Loucy (cell line): ENCODE measurements around the gene TCF19.
"Not testable (repeated sequence)": the region's sequence is repeated elsewhere in the genome, so short reads cannot be mapped to it uniquely, and the experiment has no call there.

Experiments
- H2AFZ ChIP-seq: fragments of 200-600 bp; sonication (generic); 2 replicates; pipeline ENCODE4 v1.6.0; 2016; ENCODE audit warnings: antibody characterized with exemption, mild to moderate bottlenecking, low read length, moderate library complexity
- H3F3A ChIP-seq: fragments of 200-600 bp; 2 replicates; pipeline ENCODE4 v1.6.0; 2016; ENCODE audit warnings: antibody characterized with exemption, low read depth, mild to moderate bottlenecking
- H3K27me3 ChIP-seq: fragments of 200-600 bp; sonication (generic); 2 replicates; pipeline ENCODE4 v1.6.1; 2014; ENCODE audit warnings: low read length, mild to moderate bottlenecking; ENCODE audit not compliant: insufficient read depth, poor library complexity, severe bottlenecking
- H3K36me3 ChIP-seq: fragments of 200-600 bp; sonication (generic); 2 replicates; pipeline ENCODE4 v1.6.1; 2016; ENCODE audit warnings: low read length; ENCODE audit not compliant: insufficient read depth
- H3K4me1 ChIP-seq: fragments of 200-600 bp; sonication (generic); 2 replicates; pipeline ENCODE4 v1.5.1; 2014; ENCODE audit warnings: low read length, mild to moderate bottlenecking; ENCODE audit not compliant: insufficient read depth, poor library complexity, severe bottlenecking
- H3K4me2 ChIP-seq: fragments of 200-600 bp; sonication (generic); 2 replicates; pipeline ENCODE4 v1.6.0; 2014; ENCODE audit warnings: antibody characterized with exemption, low read length, low read depth, mild to moderate bottlenecking; ENCODE audit not compliant: poor library complexity, severe bottlenecking
- H3K4me3 ChIP-seq: fragments of 200-600 bp; sonication (generic); 2 replicates; pipeline ENCODE4 v1.5.1; 2014; ENCODE audit warnings: low read length, mild to moderate bottlenecking, mixed read lengths; ENCODE audit not compliant: poor library complexity, severe bottlenecking
- H3K79me2 ChIP-seq: fragments of 200-600 bp; sonication (generic); 2 replicates; pipeline ENCODE4 v1.6.1; 2014; ENCODE audit warnings: low read length; ENCODE audit not compliant: insufficient read depth
- H3K9ac ChIP-seq: fragments of 200-600 bp; sonication (generic); 2 replicates; pipeline ENCODE4 v1.6.0; 2014; ENCODE audit warnings: mild to moderate bottlenecking, low read depth, low read length, moderate library complexity; ENCODE audit not compliant: poor library complexity, severe bottlenecking
- H3K9me2 ChIP-seq: fragments of 200-600 bp; sonication (generic); replicated peaks from 2 replicates; pipeline ENCODE4 v1.6.1; 2016; ENCODE audit warnings: low read depth, low read length, mixed read lengths
- H3K9me3 ChIP-seq: fragments of 200-600 bp; sonication (generic); 2 replicates; pipeline ENCODE4 v1.6.1; 2014; ENCODE audit warnings: mild to moderate bottlenecking, antibody characterized with exemption, low read length, low read depth; ENCODE audit not compliant: insufficient read depth
- H4K20me1 ChIP-seq: fragments of 200-600 bp; sonication (generic); 2 replicates; pipeline ENCODE4 v1.6.0; 2014; ENCODE audit warnings: antibody characterized with exemption, low read length, mild to moderate bottlenecking; ENCODE audit not compliant: insufficient read depth, poor library complexity, severe bottlenecking
- CTCF ChIP-seq: fragments of 200-600 bp; sonication (generic); conservative IDR thresholded peaks from 2 replicates; pipeline ENCODE4 v1.5.1; 2014; ENCODE audit warnings: mild to moderate bottlenecking, antibody characterized with exemption, low read length
- EZH2phosphoT487 ChIP-seq: fragments of 200-600 bp; IDR thresholded peaks from 2 replicates; pipeline ENCODE4 v1.6.1; 2018; ENCODE audit warnings: antibody characterized with exemption, mild to moderate bottlenecking, moderate library complexity, borderline replicate concordance

TCF19 gene

GRCh38 chr6:31163922-31164321 lies 5.5 kb downstream of the TCF19 start:
- Histone ChIP-seq H3K9ac (no peak overlapping the region), H3K4me2 (no peak overlapping the region), H3K9me2 (no peaks in the 10 kb centered on the region), H3K27me3 (no peaks in the 10 kb centered on the region), H3K36me3 (no peaks in the 10 kb centered on the region; the same call in 1 of the 2 replicates), H3F3A (no peaks in the 10 kb centered on the region), H2AFZ (no peak overlapping the region), H3K9me3 (no peaks in the 10 kb centered on the region), H3K4me1 (peaks cover 32% of the 10 kb centered on the region), H3K79me2 (peaks cover 41% of the 10 kb centered on the region), H3K4me3 (no peak overlapping the region), H4K20me1 (peaks cover 7% of the 10 kb centered on the region)
- TF ChIP-seq EZH2phosphoT487 (no peak), CTCF (no peak)

- not testable (repeated sequence) for H4K20me1 ChIP-seq, H2AFZ ChIP-seq, H3K9me2 ChIP-seq, H3K4me2 ChIP-seq, H3K9ac ChIP-seq, H3K27me3 ChIP-seq, H3F3A ChIP-seq, H3K9me3 ChIP-seq, H3K36me3 ChIP-seq, H3K4me3 ChIP-seq
- Histone ChIP-seq H3K79me2 (peaks cover 34% of the 10 kb centered on the region), H3K4me1 (peaks cover 29% of the 10 kb centered on the region)
Measured at GRCh38 chr6:31164475-31165063, 6.2 kb downstream of the TCF19 start.

- not testable (repeated sequence) for H3K36me3 ChIP-seq, H3K4me3 ChIP-seq, H3F3A ChIP-seq
Measured at GRCh38 chr6:31165064-31165832, 6.9 kb downstream of the TCF19 start.

GRCh38 chr6:31165986-31166385 lies 7.6 kb downstream of the TCF19 start:
- no peak for TF ChIP-seq CTCF
- H3K4me3 ChIP-seq: no peak overlapping the region
- no peaks in the 10 kb centered on the region for H3K9me3 ChIP-seq
- H3K4me2 ChIP-seq: no peak overlapping the region
- H3K27me3 ChIP-seq: no peaks in the 10 kb centered on the region
- H4K20me1 ChIP-seq: no peaks in the 10 kb centered on the region
- H3K79me2 ChIP-seq: peaks cover 20% of the 10 kb centered on the region
- no peak overlapping the region for H3K9ac ChIP-seq
- no peaks in the 10 kb centered on the region for H3K9me2 ChIP-seq
- H3K4me1 ChIP-seq: peaks cover 22% of the 10 kb centered on the region
- no peak overlapping the region for H2AFZ ChIP-seq
- no peaks in the 10 kb centered on the region for H3F3A ChIP-seq
- H3K36me3 ChIP-seq: no peaks in the 10 kb centered on the region; the same call in 1 of the 2 replicates

More at GRCh38 chr6:31165064-31165832, 6.9 kb downstream of the TCF19 start:
- not testable (repeated sequence) for H3K27me3 ChIP-seq, H3K9me3 ChIP-seq, H3K4me2 ChIP-seq, H3K9me2 ChIP-seq, H2AFZ ChIP-seq, H4K20me1 ChIP-seq, H3K9ac ChIP-seq
- peaks cover 27% of the 10 kb centered on the region for H3K79me2 ChIP-seq
- H3K4me1 ChIP-seq: peaks cover 22% of the 10 kb centered on the region
